GOT3 (cell line): Measurements from ENCODE around the gene GNA15.
"Not testable (repeated sequence)": the region's sequence is repeated elsewhere in the genome, so short reads cannot be mapped to it uniquely, and the experiment has no call there.

Source experiments
- DNase-seq: peaks from one replicate; lab custom pipeline; 2025; ENCODE audit warnings: mixed read lengths; lab: John Stamatoyannopoulos, UW

GNA15 gene

DNA sequence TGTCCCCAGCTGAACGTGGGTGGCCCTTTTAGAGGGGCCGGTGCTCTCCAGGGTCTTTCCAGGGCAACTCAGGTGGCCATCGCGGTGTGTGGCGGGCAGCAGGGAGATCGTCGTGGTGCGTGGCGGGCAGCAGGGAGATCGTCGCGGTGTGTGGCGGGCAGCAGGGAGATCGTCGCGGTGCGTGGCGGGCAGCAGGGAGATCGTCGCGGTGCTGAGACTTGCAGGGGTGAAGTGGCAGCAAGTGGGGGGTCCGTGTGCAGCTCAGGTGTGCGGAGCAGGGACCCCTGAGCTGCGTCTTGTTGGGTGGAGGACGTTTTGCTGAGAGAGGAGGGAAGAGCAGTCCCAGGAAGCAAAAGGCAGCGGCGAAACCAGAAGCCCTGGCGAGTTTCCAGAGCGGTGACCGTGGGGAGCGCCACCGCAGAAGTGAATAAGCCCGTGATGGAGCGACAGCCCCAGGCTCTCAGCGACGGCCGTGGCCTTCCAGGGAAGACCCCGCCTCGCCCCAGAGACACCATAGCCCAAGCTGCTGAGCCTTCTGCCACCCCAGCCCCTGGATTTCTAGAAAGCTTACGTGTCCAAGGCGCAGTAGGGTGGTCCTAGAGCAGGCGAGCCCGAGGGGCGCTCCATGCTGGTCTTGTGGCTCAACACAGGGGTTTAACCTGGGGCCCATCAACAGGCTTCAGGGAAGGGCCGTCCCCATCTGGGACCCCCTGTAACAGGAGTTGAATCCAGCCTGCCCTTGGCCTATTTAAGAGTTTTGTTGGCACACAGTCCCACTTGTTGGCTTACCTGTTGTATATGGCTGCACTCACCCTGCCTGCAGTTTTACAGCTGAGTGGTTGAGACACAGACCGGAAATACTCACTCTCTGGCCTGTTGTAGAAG is 55.3 kb downstream of the GNA15 start:
- DNase-seq, result no peak

DNA sequence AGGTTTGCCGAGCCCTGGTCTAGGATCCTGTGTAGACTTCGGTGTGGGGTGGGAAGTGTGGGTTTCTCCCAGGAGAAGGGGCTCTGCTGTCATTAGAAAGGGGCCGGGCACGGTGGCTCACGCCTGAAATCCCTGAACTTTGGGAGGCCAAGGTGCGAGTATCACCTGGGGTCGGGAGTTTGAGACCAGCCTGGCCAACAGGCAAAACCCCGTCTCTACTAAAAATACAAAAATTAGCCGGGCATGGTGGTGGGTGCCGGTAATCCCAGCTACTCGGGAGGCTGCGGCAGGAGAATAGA is 55.9 kb downstream of the GNA15 start:
- not testable (repeated sequence) for DNase-seq

DNA sequence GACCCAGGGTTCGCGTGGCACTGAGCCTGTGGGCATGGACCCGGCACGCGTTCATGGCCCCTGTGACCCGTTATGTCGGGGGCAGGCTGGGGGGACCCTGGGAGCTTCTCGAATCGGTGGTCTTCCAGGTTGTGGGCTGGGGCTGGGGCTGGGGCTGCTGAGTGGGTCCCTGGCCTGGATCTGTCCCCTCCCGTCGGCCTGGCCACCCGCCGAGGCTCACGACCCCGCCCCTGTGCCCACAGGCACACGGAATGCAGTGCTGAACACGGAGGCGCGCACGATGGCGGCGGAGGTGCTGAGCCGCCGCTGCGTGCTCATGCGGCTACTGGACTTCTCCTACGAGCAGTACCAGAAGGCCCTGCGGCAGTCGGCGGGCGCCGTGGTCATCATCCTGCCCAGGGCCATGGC is 56.4 kb downstream of the GNA15 start:
- no peak for DNase-seq

DNA sequence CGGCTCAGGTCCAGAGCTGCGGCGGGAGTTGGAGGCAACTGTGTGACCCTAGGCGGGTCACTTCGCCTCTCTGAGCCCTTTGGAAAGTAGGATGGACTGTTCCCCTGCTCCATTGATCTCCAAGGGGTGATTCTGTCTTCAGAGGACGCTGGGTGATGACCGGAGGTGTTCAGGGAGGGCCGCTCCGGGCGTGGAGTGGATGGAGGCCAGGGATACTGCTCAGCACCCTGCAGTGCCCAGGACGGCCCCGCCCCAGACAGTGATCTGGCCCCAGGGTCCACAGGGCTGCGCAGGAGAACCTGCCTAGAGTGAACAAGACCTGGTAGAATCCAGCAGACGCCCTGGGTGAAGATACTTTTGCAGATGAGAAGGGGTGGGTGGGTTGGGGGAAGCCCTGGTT is 56.9 kb downstream of the GNA15 start:
- no peak for DNase-seq

DNA sequence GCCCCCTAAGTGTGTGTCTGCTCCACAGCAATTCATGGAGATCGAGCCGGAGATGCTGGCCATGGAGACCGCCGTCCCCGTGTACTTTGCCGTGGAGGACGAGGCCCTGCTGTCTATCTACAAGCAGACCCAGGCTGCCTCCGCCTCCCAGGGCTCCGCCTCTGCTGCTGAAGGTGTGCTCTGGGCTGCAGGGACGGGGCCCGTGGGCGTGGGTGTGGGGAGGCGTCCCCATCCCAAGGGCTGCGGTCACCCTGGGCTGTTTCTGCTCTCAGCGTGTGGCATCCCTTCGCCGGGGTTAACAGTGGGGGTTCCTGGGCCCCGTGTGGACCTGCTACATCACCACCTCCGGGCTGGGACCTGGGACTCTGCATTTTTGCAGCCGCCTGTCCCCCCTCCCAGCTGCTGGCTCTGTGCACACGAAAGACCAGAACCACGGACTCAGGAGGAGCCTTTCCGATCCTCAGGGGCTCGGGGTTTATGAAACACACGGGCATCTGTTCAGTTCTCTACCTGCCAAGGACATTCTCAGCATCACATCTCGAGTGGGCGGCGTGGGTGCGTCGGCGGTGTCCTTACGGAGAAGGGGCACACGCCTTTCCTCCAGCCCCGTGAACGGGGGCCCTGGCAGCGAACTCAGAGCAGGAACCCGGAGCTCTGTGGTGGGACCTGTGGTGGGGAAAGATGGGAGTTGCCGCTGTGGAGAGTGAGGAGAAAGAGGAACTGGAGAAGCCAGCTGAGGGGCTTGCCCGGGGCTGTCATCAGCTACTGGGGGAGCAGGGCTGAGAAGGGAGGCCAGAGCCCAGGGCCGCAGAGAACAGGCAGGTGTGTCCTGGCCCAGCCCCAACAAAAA is 57.6 kb downstream of the GNA15 start:
- no peak for DNase-seq

DNA sequence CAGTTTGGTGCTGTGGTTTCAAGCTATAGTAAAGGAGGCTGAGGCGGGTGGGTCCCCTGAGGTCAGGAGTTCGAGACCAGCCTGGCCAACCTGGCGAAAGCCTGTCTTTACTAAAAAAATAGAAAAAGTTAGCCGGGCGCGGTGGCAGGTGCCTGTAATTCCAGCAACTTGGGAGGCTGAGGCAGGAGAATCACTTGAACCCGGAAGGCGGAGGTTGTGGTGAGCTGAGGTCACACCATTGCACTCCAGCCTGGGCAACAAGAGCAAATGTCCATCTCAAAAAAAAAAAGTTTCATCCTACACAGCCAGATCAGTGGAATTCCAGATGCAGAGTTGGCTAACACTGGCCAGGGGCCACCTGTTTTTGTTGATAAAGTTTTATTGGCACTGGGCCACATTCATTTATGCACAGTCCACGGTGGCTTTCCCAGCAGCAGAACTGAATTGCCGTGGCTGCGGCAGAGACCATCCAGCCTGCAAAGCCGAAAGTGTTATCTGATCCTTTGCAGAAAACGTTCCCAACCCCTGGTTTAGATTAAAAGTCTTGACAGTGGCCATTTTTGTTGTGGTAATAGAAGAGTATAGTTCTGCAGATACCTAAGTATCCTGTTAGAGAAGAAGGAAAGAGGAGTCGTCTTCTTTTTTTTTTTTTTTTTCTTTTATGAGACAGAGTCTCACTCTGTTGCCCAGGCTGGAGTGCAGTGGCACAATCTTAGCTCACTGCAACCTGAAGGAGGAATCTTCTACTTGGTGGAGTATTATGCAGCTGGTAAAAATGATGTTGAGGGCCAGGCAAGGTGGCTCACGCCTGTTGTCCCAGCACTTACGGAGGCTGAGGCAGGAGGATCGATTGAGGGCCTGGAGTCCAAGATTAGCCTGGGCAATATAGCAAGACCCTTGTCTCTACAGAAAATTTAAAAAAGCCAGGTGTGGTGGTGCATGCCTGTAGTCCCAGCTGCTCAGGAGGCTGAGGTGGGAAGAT is 58.6 kb downstream of the GNA15 start:
- DNase-seq, result no peak

DNA sequence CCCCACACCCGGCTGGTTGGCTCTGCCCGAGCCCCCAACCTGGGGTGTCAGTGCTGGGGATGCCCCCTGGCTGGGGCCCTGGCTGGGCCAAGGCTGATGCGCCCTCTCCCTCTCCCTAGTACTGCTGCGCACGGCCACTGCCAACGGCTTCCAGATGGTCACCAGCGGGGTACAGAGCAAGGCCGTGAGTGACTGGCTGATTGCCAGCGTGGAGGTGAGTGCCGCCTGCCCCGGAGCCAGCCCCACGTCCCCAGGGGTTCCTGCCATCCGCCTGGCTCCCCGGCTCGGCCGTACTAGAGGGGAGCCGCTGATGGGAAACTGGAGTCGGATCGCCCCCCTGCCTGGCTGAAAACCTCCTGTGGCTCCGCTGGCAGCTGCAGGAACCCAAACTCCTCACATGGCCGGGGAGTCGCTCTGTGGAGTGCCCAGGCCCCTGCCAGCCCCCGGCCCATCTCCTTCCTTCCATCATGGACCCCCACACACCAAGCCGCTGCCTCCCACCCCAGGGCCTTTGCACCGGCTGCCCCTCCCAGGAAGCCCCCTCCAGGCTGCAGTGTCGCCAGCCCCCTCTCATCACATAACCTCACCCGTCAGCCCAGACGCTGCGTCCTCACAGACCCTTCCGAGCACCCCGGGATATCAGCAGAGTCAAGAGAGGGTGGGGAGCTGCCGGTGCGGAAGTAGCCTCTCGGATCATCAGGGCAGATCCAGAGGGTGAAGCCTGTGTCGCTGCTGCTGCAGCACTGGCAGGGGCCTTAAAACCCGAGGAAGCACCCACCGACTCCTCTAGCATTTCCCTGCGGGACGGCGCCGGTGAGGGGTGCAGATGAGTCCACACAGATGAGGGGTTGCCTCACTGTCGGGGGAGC is 60.5 kb downstream of the GNA15 start:
- no peak for DNase-seq

DNA sequence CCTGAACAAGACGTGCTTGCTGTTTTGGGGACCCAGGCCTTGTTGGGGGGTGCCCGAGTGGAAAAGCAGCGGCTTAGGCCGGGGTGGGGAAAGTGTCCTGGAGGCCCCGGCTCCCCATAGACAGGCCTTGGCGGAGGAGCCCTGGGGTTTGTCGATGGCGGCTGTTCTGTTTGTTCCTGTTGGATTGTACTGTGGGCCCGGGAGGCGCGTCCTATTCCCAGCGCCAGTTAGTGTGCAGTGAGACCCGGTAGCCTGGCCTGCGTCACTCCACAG is 61.0 kb downstream of the GNA15 start:
- DNase-seq, result no peak

DNA sequence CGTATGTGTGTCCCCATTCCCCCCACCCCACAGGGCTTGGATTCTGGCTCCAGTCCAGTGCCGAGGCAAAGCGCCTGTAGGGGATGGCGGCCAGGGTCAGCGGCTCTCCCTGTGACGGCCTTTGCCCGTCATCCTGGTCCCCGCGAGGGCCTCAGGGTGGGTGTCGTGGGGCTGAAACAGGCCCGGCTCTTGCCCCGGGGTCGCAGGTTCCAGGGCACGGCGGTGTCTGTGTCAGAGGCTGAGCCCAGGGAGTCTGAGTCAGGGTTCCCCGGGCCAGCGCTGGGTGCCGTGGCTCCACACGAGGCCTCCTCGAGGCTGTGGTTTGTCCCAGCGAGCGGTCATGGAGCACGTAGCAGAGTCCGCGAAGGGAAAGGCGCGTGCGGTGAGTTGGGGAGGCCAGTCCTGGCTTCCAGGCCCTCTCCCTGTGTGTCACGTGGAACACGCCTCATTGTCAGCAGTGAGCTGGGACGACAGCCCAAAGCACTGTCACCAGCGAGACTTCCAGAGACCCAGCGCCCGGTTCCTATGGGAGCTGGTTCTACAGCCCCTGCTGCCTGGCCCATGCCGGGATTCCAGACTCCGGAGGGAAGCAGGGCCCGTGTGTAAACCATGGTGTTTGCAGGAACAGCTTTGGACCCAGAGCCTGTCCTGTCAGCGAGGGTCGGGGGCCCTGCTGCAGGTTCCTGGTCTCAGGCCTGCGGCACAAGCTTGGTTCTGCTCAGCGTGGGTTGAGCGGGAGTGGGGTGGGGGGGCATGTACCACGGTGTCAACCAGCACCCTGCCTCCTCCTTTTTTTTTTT is 63.3 kb downstream of the GNA15 start:
- DNase-seq, result no peak

DNA sequence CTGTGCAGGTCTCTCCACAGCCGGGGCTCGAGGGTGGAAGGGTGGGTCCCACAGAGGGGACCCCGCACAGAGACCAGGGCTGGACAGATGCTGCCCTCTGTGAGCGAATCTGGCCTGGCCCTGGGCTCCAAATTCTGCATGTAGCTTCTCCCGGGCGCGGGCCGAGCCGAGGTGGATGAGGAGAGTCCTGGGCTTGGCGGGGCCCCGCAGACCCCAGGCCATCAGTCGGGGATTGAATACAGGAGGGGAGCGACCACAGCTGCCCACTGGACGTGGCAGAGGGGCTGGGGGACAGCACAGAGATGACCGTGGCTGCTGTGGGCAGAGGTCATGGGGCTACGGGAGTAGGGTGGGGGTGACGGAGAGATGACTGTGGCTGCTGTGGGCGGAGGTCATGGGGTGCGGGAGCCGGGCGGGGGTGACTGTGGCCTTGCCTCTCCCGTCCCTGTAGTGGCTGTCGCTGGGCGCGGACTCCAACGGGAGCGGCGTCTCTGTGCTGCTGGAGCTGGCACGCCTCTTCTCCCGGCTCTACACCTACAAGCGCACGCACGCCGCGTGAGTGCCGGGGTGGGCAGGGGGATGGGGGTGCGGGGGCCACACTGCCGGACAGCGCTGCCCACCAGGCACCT is 65.4 kb downstream of the GNA15 start:
- DNase-seq, result no peak

DNA sequence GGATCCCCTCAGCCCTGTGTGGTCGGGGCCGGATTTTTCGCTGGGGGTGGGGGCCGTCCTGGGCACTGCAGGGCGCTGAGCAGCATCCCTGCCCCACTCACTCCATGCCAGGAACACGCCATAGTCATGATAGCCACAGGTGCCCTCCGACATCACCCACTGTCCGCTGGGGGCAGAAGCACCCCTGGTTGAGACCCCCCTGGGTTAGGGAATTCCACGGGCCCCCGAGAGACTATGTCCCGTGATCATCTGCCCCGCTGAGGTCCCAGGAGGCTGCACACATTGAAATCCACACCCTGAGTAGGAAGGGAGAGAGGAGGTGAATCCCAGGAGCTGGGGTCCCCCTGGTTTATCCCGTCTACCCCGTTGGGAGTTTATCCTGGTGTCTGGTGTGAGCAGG is 66.1 kb downstream of the GNA15 start:
- DNase-seq, result no peak

DNA sequence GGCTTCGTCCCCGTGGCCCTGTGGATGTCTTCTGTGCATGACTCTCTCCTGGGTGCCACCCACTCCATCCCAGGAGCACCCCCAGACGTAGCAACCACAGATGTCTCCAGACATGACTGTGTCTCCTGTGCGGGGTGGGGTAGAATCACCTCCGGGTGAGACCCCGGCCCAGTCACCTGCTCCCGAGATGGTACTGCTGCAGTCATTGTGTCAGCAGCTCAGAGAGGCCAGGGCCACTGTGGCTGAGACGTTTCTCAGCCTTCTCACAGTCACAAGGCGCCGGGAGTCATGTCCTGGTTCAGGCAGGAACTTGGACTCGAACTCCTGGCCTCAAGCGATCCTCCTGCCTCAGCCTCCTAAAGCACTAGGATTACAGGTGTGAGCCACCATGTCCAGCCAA is 66.5 kb downstream of the GNA15 start:
- DNase-seq, result no peak

DNA sequence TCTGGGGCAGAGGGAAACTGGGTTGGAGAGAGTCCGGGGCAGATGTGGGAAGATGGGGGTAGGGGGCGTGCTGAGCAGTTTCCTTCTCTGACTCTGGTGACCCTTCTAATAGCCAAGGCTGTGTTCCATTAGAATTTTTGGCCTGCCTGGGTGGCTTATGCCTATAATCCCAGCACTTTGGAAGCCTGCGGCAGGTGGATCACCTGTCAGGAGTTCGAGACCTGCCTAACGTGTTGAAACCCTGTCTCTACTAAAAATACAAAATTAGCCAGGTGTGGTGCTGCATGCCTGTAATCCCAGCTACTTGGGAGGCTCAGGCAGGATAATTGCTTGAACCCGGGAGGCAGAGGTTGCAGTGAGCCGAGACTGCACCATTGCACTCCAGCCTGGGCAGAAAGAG is 67.1 kb downstream of the GNA15 start:
- not testable (repeated sequence) for DNase-seq

DNA sequence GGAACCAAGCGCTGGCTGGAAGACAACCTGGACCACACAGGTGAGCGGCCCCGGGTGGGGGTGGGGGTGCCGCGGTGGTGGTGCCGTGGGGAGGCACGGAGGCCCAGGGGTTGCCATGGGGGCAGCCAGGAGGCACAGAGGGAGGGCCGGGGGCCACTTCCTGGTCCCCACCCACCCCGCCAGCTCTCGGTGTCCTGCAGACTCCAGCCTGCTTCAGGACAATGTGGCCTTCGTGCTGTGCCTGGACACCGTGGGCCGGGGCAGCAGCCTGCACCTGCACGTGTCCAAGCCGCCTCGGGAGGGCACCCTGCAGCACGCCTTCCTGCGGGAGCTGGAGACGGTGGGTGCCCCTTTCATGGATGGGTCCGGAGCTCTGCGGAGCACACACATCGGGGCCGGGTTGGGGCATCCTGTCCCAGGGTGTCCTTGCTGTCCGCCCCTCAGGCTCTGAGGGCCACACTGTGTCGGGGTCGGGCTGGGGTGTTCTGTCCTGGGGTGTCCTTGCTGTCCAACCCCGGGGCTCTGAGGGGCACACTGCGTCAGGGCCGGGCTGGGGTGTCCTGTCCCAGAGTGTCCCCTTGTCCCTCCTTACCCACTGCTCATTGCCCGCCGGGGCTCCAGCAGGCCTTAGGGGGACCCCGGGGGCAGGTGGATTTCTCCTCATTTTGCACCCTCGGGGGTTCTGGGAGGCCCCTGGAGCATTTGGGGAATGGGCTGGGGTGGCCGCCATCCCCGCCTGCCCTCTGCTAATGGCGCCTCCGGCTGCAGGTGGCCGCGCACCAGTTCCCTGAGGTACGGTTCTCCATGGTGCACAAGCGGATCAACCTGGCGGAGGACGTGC is 68.2 kb downstream of the GNA15 start:
- no peak for DNase-seq

DNA sequence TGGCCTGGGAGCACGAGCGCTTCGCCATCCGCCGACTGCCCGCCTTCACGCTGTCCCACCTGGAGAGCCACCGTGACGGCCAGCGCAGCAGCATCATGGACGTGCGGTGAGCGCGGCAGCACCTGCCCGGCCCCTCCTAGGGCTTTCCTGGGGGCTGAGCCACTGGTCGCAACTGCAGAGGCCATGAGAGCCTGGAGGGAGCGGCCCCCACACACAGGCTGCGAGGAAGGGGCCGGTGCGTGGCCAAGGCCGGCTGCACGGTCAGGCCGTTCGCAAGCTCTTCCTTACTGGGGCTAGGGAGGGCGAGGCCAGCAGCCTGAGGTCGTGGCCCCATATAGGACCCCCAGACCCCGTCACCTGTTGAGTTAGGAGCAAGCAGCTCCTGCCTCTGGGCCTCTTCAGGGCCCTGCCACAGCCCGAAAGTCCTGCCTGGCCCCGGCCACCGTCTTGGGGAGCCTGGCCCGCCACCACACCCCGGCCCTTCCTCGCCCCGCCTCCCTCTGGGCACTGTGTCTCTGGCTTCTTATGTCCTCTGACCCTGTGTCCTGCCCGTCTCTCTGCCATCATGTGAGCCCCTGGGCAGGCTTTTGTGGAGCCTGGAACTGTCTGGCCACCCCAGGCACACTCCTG is 68.9 kb downstream of the GNA15 start:
- DNase-seq, result no peak

DNA sequence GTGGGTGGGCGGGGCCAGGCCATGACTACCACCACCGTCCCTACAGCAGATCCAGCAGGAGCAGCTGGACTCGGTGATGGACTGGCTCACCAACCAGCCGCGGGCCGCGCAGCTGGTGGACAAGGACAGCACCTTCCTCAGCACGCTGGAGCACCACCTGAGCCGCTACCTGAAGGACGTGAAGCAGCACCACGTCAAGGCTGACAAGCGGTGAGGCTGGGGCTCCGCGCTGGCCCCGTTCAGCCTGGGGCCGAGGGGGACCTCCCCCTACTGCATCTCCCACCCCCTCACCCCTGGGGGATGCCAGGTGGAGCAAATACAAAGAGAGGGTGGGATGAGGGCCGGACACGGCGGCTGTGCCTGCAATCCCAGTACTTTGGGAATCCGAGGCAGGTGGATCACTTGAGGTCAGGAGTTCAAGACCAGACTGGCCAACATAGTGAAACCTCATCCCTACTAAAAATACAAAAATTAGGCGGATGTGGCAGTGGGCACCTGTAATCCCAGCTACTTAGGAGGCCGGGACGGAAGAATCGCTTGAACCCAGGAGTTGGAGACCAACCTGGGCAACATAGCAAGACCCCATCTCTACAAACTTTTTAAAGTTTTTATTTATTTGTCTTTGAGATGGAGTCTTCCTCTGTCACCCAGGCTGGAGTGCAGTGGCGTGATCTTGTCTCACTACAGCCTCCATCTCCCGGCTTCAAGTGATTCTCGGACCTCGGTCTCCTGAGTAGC is 70.6 kb downstream of the GNA15 start:
- no peak for DNase-seq

DNA sequence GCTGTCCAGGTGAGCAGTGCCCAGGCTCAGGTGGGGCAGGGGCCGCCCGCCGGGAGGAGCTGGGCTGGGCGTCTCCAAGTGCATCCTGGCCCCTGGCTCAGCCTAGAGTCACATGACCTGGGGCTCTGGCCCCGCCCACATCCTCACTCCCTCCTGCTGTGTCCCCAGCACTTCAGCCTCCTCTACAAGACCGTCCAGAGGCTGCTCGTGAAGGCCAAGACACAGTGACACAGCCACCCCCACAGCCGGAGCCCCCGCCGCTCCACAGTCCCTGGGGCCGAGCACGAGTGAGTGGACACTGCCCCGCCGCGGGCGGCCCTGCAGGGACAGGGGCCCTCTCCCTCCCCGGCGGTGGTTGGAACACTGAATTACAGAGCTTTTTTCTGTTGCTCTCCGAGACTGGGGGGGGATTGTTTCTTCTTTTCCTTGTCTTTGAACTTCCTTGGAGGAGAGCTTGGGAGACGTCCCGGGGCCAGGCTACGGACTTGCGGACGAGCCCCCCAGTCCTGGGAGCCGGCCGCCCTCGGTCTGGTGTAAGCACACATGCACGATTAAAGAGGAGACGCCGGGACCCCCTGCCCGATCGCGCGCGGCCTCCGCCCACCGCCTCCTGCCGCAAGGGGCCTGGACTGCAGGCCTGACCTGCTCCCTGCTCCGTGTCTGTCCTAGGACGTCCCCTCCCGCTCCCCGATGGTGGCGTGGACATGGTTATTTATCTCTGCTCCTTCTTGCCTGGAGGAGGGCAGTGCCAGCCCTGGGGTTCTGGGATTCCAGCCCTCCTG is 71.8 kb downstream of the GNA15 start:
- DNase-seq, result no peak
